Naive thymus-derived CD4-positive, alpha-beta T cell (primary cell): ENCODE results near the gene GPR156. TPM values are rescaled to one million over a fixed set of nuclear protein-coding genes. Genes with fewer than 3 reads are reported as not detected.

Source experiments
- ATAC-seq: fragments of 150-1000 bp; cut with Tn5 transposase; 2 replicates; pipeline ENCODE4 v1.10.0; 2021; ENCODE audit warnings: mild to moderate bottlenecking, moderate library complexity
- CTCF ChIA-PET: fragments of 350-600 bp; sonication (Branson Sonifier 250); formaldehyde crosslinking; loops from one replicate; lab custom pipeline; 2021; ENCODE audit warnings: antibody characterized with exemption; lab: Charles Lee
- POLR2A ChIA-PET: fragments of 350-600 bp; sonication (Branson Sonifier 250); formaldehyde crosslinking; loops from one replicate; lab custom pipeline; 2021; ENCODE audit warnings: antibody characterized with exemption, inconsistent platforms; lab: Charles Lee
- DNase-seq, 9 donors: peaks; one replicate each; pipeline versions ENCODE4 v3.0.0 to v3.0.0-alpha.2; 2020 to 2022; ENCODE audit warnings: mixed read lengths in 1 of 9
- H3K27ac ChIP-seq: one replicate; pipeline ENCODE4 v1.7.0; 2013; ENCODE audit warnings: mild to moderate bottlenecking, low read depth, low read length, moderate library complexity
- H3K27me3 ChIP-seq, 2 donors: one replicate each; pipeline ENCODE4 v1.7.0; 2013; ENCODE audit warnings: low read length in 2 of 2, mild to moderate bottlenecking in 2 of 2, moderate library complexity in 2 of 2; ENCODE audit not compliant: control insufficient read depth in 2 of 2, insufficient read depth in 2 of 2
- H3K36me3 ChIP-seq, 3 experiments: 1 replicate in 2 of 3; 2 replicates in 1 of 3; pipeline ENCODE4 v1.7.0; 2013; ENCODE audit warnings: low read length in 3 of 3, mild to moderate bottlenecking in 3 of 3, moderate library complexity in 1 of 3; ENCODE audit not compliant: insufficient read depth in 3 of 3, control insufficient read depth in 2 of 3
- H3K4me1 ChIP-seq, 2 donors: one replicate each; pipeline ENCODE4 v1.7.0; 2013; ENCODE audit warnings: low read length in 2 of 2, mild to moderate bottlenecking in 2 of 2, moderate library complexity in 1 of 2; ENCODE audit not compliant: control insufficient read depth in 2 of 2, insufficient read depth in 2 of 2
- H3K4me3 ChIP-seq: 2 replicates; pipeline ENCODE4 v1.7.0; 2013; ENCODE audit warnings: mild to moderate bottlenecking, low read length
- H3K9me3 ChIP-seq, 3 experiments: 1 replicate in 2 of 3; 2 replicates in 1 of 3; pipeline ENCODE4 v1.7.0; 2013; ENCODE audit warnings: low read length in 3 of 3; ENCODE audit not compliant: control insufficient read depth in 2 of 3
- H3K27ac Mint-ChIP-seq, 9 donors: one replicate each; pipeline ENCODE4 v1.8.0; 2020 to 2022; ENCODE audit warnings: mixed read lengths in 9 of 9, mild to moderate bottlenecking in 8 of 9, moderate library complexity in 5 of 9, inconsistent platforms in 2 of 9
- H3K27me3 Mint-ChIP-seq, 5 donors: one replicate each; pipeline ENCODE4 v1.8.0; 2021 to 2022; ENCODE audit warnings: mixed read lengths in 5 of 5, mild to moderate bottlenecking in 1 of 5
- H3K36me3 Mint-ChIP-seq, 5 donors: one replicate each; pipeline ENCODE4 v1.8.0; 2020 to 2022; ENCODE audit warnings: mixed read lengths in 5 of 5, mild to moderate bottlenecking in 3 of 5, inconsistent platforms in 1 of 5
- H3K4me1 Mint-ChIP-seq, 7 donors: one replicate each; pipeline ENCODE4 v1.8.0; 2020 to 2022; ENCODE audit warnings: mixed read lengths in 7 of 7, mild to moderate bottlenecking in 3 of 7, inconsistent platforms in 1 of 7
- H3K4me3 Mint-ChIP-seq, 10 donors: one replicate each; pipeline ENCODE4 v1.8.0; 2020 to 2022; ENCODE audit warnings: mild to moderate bottlenecking in 10 of 10, mixed read lengths in 10 of 10, moderate library complexity in 6 of 10, inconsistent platforms in 2 of 10
- H3K9me3 Mint-ChIP-seq, 11 donors: one replicate each; pipeline ENCODE4 v1.8.0; 2020 to 2022; ENCODE audit warnings: mixed read lengths in 11 of 11, mild to moderate bottlenecking in 4 of 11, inconsistent platforms in 1 of 11, moderate library complexity in 1 of 11
- intact Hi-C, 2 donors: fragments of 100-400 bp; cut with micrococcal nuclease; formaldehyde crosslinking; loops; one replicate each; pipeline ENCODE4 v1.15.1; 2023
- polyA plus RNA-seq, 2 donors: library from polyadenylated mRNA; unstranded; fragments of 300-500 nt; fragmentation: Illumina TruSeq; gene quantifications; one replicate each; pipeline ENCODE4 v1.2.3, GENCODE V29; 2021
- total RNA-seq, 6 experiments: library from RNA in 5 of 6; stranded (reverse) in 5 of 6; gene quantifications; 1 replicate in 5 of 6; 2 replicates in 1 of 6; pipeline ENCODE4 v1.2.3 and lab custom pipeline; 2021 to 2026

Gene GPR156
- total and polyA plus RNA-seq, 7 experiments from 2014 or later, result 0.27 TPM; not detected in 6

- Histone ChIP-seq H3K27me3 (no peaks in the 10 kb centered on the region), H3K9me3 (peaks cover 0 to 3% (median 0%) of the 10 kb centered on the region in 3 experiments), H3K4me3 (no peak overlapping the region), H3K4me1 (no peaks in the 10 kb centered on the region), H3K27ac (no peak overlapping the region), H3K36me3 (no peaks in the 10 kb centered on the region)
- ChIA-PET POLR2A (no interaction called here), CTCF (no interaction called here)
- Mint-ChIP-seq H3K36me3 (peaks cover 4 to 45% (median 32%) of the 10 kb centered on the region in 5 donors), H3K4me3 (no peak overlapping the region), H3K9me3 (peaks cover 0 to 27% (median 15%) of the 10 kb centered on the region in 11 donors), H3K27ac (no peak overlapping the region), H3K27me3 (peaks cover 0 to 3% (median 2%) of the 10 kb centered on the region in 5 donors), H3K4me1 (peaks cover 0 to 6% (median 0%) of the 10 kb centered on the region in 7 donors)
- DNase-seq, result no peak
- no peak for ATAC-seq
- intact Hi-C loops, result no loop called here
Measured at GRCh38 chr3:120311863-120312794, 27.1 kb upstream of the GPR156 start.

GRCh38 chr3:120306519-120307455 lies 21.8 kb upstream of the GPR156 start:
- Mint-ChIP-seq H3K27me3 (peaks cover 0 to 12% (median 6%) of the 10 kb centered on the region in 5 donors), H3K9me3 (peaks cover 0 to 12% (median 0%) of the 10 kb centered on the region in 11 donors), H3K36me3 (peaks cover 0 to 11% (median 0%) of the 10 kb centered on the region in 5 donors), H3K4me1 (no peaks in the 10 kb centered on the region), H3K4me3 (no peak overlapping the region), H3K27ac (peak overlapping the region in 1 of 9 donors; percentile 38)
- H3K4me3 ChIP-seq, result no peak overlapping the region
- H3K27ac ChIP-seq, result no peak overlapping the region
- DNase-seq, result no peak
- intact Hi-C loops, result no loop called here
- ChIA-PET CTCF (no interaction called here), POLR2A (no interaction called here)
- ATAC-seq, result no peak
- H3K4me1 ChIP-seq, result no peaks in the 10 kb centered on the region
- H3K36me3 ChIP-seq, result no peaks in the 10 kb centered on the region
- H3K27me3 ChIP-seq, result no peaks in the 10 kb centered on the region
- H3K9me3 ChIP-seq, result no peaks in the 10 kb centered on the region

- ATAC-seq, result no peak
- Histone ChIP-seq H3K36me3 (no peaks in the 10 kb centered on the region), H3K4me1 (no peaks in the 10 kb centered on the region), H3K27me3 (no peaks in the 10 kb centered on the region), H3K27ac (no peak overlapping the region), H3K9me3 (no peaks in the 10 kb centered on the region), H3K4me3 (no peak overlapping the region)
- no peaks in the 10 kb centered on the region for H3K4me1 Mint-ChIP-seq
- H3K27me3 Mint-ChIP-seq, result peaks cover 0 to 12% (median 6%) of the 10 kb centered on the region in 5 donors
- peaks cover 0 to 12% (median 0%) of the 10 kb centered on the region in 11 donors for H3K9me3 Mint-ChIP-seq
- CTCF ChIA-PET, result no interaction called here
- POLR2A ChIA-PET, result no interaction called here
- H3K4me3 Mint-ChIP-seq, result no peak overlapping the region
- DNase-seq, result no peak
- no peak overlapping the region for H3K27ac Mint-ChIP-seq
- peaks cover 0 to 11% (median 0%) of the 10 kb centered on the region in 5 donors for H3K36me3 Mint-ChIP-seq
- intact Hi-C loops, result no loop called here
Measured at GRCh38 chr3:120304616-120305015, 19.6 kb upstream of the GPR156 start.

GRCh38 chr3:120302361-120302760 lies 17.3 kb upstream of the GPR156 start:
- intact Hi-C loops, result no loop called here
- H3K27me3 Mint-ChIP-seq, result peaks cover 0 to 11% (median 3%) of the 10 kb centered on the region in 5 donors
- no peak overlapping the region for H3K27ac Mint-ChIP-seq
- Histone ChIP-seq H3K27me3 (no peaks in the 10 kb centered on the region), H3K4me3 (no peak overlapping the region), H3K4me1 (no peaks in the 10 kb centered on the region), H3K27ac (no peak overlapping the region), H3K36me3 (no peaks in the 10 kb centered on the region), H3K9me3 (no peaks in the 10 kb centered on the region)
- H3K9me3 Mint-ChIP-seq, result peaks cover 0 to 8% (median 0%) of the 10 kb centered on the region in 11 donors
- ATAC-seq (no peak), DNase-seq (no peak)
- ChIA-PET POLR2A (no interaction called here), CTCF (no interaction called here)
- H3K4me3 Mint-ChIP-seq, result no peak overlapping the region
- no peaks in the 10 kb centered on the region for H3K4me1 Mint-ChIP-seq
- H3K36me3 Mint-ChIP-seq, result peaks cover 0 to 8% (median 0%) of the 10 kb centered on the region in 5 donors

- H3K4me3 Mint-ChIP-seq, result no peak overlapping the region
Measured at GRCh38 chr3:120300971-120301370, 15.9 kb upstream of the GPR156 start.

GRCh38 chr3:120299403-120299802 lies 14.4 kb upstream of the GPR156 start:
- H3K9me3 ChIP-seq, result no peaks in the 10 kb centered on the region
- Mint-ChIP-seq H3K36me3 (no peaks in the 10 kb centered on the region), H3K27ac (no peak overlapping the region), H3K4me3 (no peak overlapping the region), H3K9me3 (peaks cover 0 to 3% (median under 1%) of the 10 kb centered on the region in 11 donors), H3K27me3 (peaks cover 0 to 17% (median 4%) of the 10 kb centered on the region in 5 donors), H3K4me1 (no peaks in the 10 kb centered on the region)
- ChIA-PET CTCF (no interaction called here), POLR2A (no interaction called here)
- H3K4me3 ChIP-seq, result no peak overlapping the region
- ATAC-seq (no peak), DNase-seq (no peak)
- no peak overlapping the region for H3K27ac ChIP-seq
- intact Hi-C loops, result no loop called here
- H3K27me3 ChIP-seq, result no peaks in the 10 kb centered on the region
- H3K36me3 ChIP-seq, result no peaks in the 10 kb centered on the region
- no peaks in the 10 kb centered on the region for H3K4me1 ChIP-seq

More at GRCh38 chr3:120300971-120301370, 15.9 kb upstream of the GPR156 start:
- H3K27me3 ChIP-seq, result no peaks in the 10 kb centered on the region
- Mint-ChIP-seq H3K9me3 (peaks cover 0 to 3% (median 0%) of the 10 kb centered on the region in 11 donors), H3K36me3 (peaks cover 0 to 4% (median 0%) of the 10 kb centered on the region in 5 donors), H3K27me3 (peaks cover 0 to 14% (median 8%) of the 10 kb centered on the region in 5 donors), H3K27ac (no peak overlapping the region), H3K4me1 (no peaks in the 10 kb centered on the region)
- ChIA-PET POLR2A (no interaction called here), CTCF (no interaction called here)
- no peak for ATAC-seq
- no peak overlapping the region for H3K4me3 ChIP-seq
- intact Hi-C loops, result no loop called here
- no peaks in the 10 kb centered on the region for H3K4me1 ChIP-seq
- no peak overlapping the region for H3K27ac ChIP-seq
- H3K36me3 ChIP-seq, result no peaks in the 10 kb centered on the region
- DNase-seq, result no peak
- no peaks in the 10 kb centered on the region for H3K9me3 ChIP-seq
